ENCODE measurements around the gene STYXL1.

- TF ChIP-seq CTCF (IDR thresholded peaks at IDR 0.05) (no peak), POLR2AphosphoS5 (IDR thresholded peaks at IDR 0.05) (no peak)
Observed at GRCh38 chr7:76056241-76056640, 8.4 kb upstream of the STYXL1 start.

Data from sigmoid colon (tissue), 4 donors.